Caco-2 (cell line): ENCODE data around the gene CARD14. TPM values are rescaled to one million over a fixed set of nuclear protein-coding genes. Genes with fewer than 3 reads are reported as not detected.

Experiments
- BruUV-seq: library from RNA; stranded (reverse); fragments of 400-500 nt; replicated peaks from 2 replicates; lab custom pipeline; 2021; lab: Mats Ljungman, UMichigan
- CTCF ChIA-PET: fragments of 300-600 bp; sonication (Branson Sonifier 250); formaldehyde crosslinking; loops from one replicate; lab custom pipeline; 2022; ENCODE audit warnings: antibody characterized with exemption; lab: Charles Lee
- POLR2A ChIA-PET: fragments of 300-600 bp; sonication (Branson Sonifier 250); formaldehyde crosslinking; loops from one replicate; lab custom pipeline; 2022; ENCODE audit warnings: antibody characterized with exemption; lab: Charles Lee
- DNase-seq, 2 experiments: peaks; one replicate each; pipeline versions ENCODE4 v3.0.0 to v3.0.0-alpha.2; 2020 to 2022
- H3K27me3 ChIP-seq: replicated peaks from 2 replicates; pipeline ENCODE4 v1.6.0; 2011; ENCODE audit warnings: low read length; ENCODE audit not compliant: control insufficient read depth, insufficient read depth
- H3K36me3 ChIP-seq: 2 replicates; pipeline ENCODE4 v1.5.1; 2011; ENCODE audit warnings: low read length; ENCODE audit not compliant: control insufficient read depth, insufficient read depth
- H3K4me1 ChIP-seq: fragments of 250-450 bp; sonication (Bioruptor Pico); 2 replicates; pipeline ENCODE4 v1.5.1; 2020; ENCODE audit warnings: mild to moderate bottlenecking
- H3K4me3 ChIP-seq: 2 replicates; pipeline ENCODE4 v1.5.1; 2011; ENCODE audit warnings: low read depth, mild to moderate bottlenecking, control low read depth, low read length
- H3K9me3 ChIP-seq: fragments of 250-450 bp; sonication (Bioruptor Pico); 2 replicates; pipeline ENCODE4 v1.5.1; 2020; ENCODE audit warnings: mild to moderate bottlenecking, moderate library complexity
- H3K27ac Mint-ChIP-seq: one replicate; pipeline ENCODE4 v1.8.0; 2022; ENCODE audit warnings: mixed read lengths; ENCODE audit not compliant: unreplicated experiment
- H3K27me3 Mint-ChIP-seq: one replicate; pipeline ENCODE4 v1.8.0; 2022; ENCODE audit warnings: mixed read lengths; ENCODE audit not compliant: insufficient read depth, unreplicated experiment
- H3K36me3 Mint-ChIP-seq: one replicate; pipeline ENCODE4 v1.8.0; 2022; ENCODE audit warnings: mild to moderate bottlenecking, mixed read lengths; ENCODE audit not compliant: insufficient read depth, unreplicated experiment
- H3K4me1 Mint-ChIP-seq: one replicate; pipeline ENCODE4 v1.8.0; 2022; ENCODE audit warnings: low read depth, mixed read lengths; ENCODE audit not compliant: unreplicated experiment
- H3K4me3 Mint-ChIP-seq: one replicate; pipeline ENCODE4 v1.8.0; 2022; ENCODE audit warnings: mild to moderate bottlenecking, moderate library complexity, mixed read lengths; ENCODE audit not compliant: unreplicated experiment
- H3K9me3 Mint-ChIP-seq: one replicate; pipeline ENCODE4 v1.8.0; 2022; ENCODE audit warnings: mixed read lengths; ENCODE audit not compliant: unreplicated experiment
- CTCF ChIP-seq, 2 experiments: fragments of 200-600 bp in 1 of 2; IDR thresholded peaks; 1 replicate in 1 of 2; 2 replicates in 1 of 2; pipeline versions ENCODE4 v1.5.1 to v1.8.0; 2011 to 2022; ENCODE audit warnings: antibody characterized with exemption in 1 of 2, control low read depth in 1 of 2, inconsistent platforms in 1 of 2, low read depth in 1 of 2, low read length in 1 of 2, mild to moderate bottlenecking in 1 of 2, moderate library complexity in 1 of 2; ENCODE audit not compliant: insufficient read depth in 1 of 2, severe bottlenecking in 1 of 2, unreplicated experiment in 1 of 2
- intact Hi-C: fragments of 100-400 bp; cut with micrococcal nuclease; formaldehyde crosslinking; loops from one replicate; pipeline ENCODE4 v1.10.0; 2022; ENCODE audit not compliant: unreplicated experiment
- total RNA-seq: library from RNA; stranded (reverse); gene quantifications from 2 replicates; pipeline ENCODE4 v1.2.3, GENCODE V29; 2022

CARD14 gene
- total RNA-seq, 1 experiment from 2014 or later: 1.3 TPM

DNA sequence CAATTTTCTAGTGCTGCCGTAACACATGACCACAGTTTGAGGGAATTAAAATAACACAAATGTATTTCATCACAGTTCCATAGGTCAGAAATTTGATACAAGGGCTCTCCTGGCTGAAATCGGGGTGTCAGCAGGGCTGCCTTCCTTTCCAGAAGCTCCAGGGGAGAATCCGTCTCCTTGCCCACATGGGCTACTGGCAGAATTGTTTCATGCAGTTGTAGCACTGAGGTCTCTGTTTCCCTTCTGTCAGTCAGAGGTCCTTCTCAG lies 43.4 kb upstream of the CARD14 start:
- Histone ChIP-seq H3K4me1 (0 out of 2 replicates have a peak, but pooled peaks cover 4% of the 10 kb centered on the region), H3K27me3 (no peaks in the 10 kb centered on the region), H3K4me3 (no peak overlapping the region), H3K9me3 (no peaks in the 10 kb centered on the region), H3K36me3 (no peaks in the 10 kb centered on the region)
- no peak for TF ChIP-seq CTCF (IDR thresholded peaks at IDR 0.05; ENCODE audit: insufficient read depth in 1 of 2, low read depth in 1 of 2, low read length in 1 of 2, severe bottlenecking in 1 of 2, unreplicated experiment in 1 of 2)
- Mint-ChIP-seq H3K27me3 (no peaks in the 10 kb centered on the region), H3K4me1 (peaks cover 16% of the 10 kb centered on the region), H3K4me3 (no peak overlapping the region), H3K36me3 (peaks cover 3% of the 10 kb centered on the region), H3K9me3 (no peaks in the 10 kb centered on the region), H3K27ac (no peak overlapping the region)
- no TSS peak for BruUV-seq
- CTCF ChIA-PET: interaction anchor here (1.9 kb wide), 1 partner anchor 25 kb away, joined by 8 read pairs; the partner anchor contains the start of gene GAA
- intact Hi-C loops: loop anchor here (5.0 kb wide), 1 partner anchor 119 kb away; no protein-coding TSS in a partner anchor
- POLR2A ChIA-PET: no interaction called here
- no peak for DNase-seq

DNA sequence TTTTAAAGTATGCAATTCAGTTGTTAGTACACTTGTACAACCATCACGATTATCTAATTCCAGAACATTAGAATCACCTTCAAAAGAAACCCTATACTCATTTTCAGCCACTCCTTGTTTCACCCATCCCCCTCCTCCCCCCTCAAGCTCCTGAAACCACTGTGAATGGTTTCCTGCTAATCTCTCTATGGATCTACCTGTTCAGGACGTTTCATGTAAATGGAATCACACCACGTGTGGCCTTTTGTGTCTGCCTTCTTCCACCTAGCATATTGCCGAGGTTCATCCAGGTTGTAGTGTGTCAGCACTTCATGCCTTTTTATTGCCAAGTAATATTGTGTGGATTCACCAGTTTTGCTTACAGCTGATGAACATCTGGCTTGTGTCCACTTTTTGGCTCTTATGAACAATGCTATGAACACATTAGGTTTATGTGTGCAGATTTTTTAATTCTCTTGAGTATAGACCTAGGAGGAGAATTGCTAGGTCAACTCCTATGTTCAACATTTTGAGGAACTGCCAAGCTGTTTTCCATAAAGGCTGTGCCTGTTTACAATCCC lies 40.7 kb upstream of the CARD14 start:
- ChIA-PET POLR2A (interaction anchor here (0.6 kb wide), 1 partner anchor 1144 kb away, joined by 7 read pairs; no protein-coding TSS in a partner anchor), CTCF (interaction anchor here (0.6 kb wide), 2 partner anchors 120 to 449 kb away, joined by 3 to 4 read pairs; no protein-coding TSS in a partner anchor)
- H3K9me3 Mint-ChIP-seq: no peaks in the 10 kb centered on the region
- no peaks in the 10 kb centered on the region for H3K27me3 Mint-ChIP-seq
- Histone ChIP-seq H3K4me3 (no peak overlapping the region), H3K4me1 (peaks cover 4% of the 10 kb centered on the region; the same call in 1 of the 2 replicates), H3K36me3 (no peaks in the 10 kb centered on the region; the same call in 1 of the 2 replicates), H3K27me3 (no peaks in the 10 kb centered on the region), H3K9me3 (no peaks in the 10 kb centered on the region)
- no peak overlapping the region for H3K4me3 Mint-ChIP-seq
- peaks cover 24% of the 10 kb centered on the region for H3K36me3 Mint-ChIP-seq
- intact Hi-C loops: loop anchor here (5.0 kb wide), 1 partner anchor 122 kb away; no protein-coding TSS in a partner anchor
- BruUV-seq: no TSS peak
- peaks cover 20% of the 10 kb centered on the region for H3K4me1 Mint-ChIP-seq
- H3K27ac Mint-ChIP-seq: no peak overlapping the region
- TF ChIP-seq CTCF (IDR thresholded peaks at IDR 0.05; ENCODE audit: insufficient read depth in 1 of 2, low read depth in 1 of 2, low read length in 1 of 2, severe bottlenecking in 1 of 2, unreplicated experiment in 1 of 2): no peak
- DNase-seq: peak in 1 of 2 experiments; percentile 17

DNA sequence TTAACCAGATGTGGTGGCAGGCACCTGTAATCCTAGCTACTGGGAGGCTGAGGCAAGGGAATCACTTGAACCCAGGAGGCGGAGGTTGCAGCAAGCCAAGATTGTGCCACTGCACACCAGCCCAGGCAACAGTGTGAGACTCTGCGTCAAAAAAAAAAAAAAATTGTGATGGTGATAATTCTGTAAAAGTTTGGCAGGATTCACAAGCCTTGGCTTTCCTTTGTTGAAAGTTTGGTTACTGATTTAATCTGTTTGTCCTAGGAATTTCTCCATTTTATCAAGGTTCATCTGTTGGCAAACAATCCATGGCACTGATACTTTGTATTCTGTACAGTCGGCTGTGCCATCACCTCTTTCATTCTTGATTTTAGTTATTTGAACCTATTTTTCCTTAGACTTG lies 38.8 kb upstream of the CARD14 start:
- no peaks in the 10 kb centered on the region for H3K9me3 Mint-ChIP-seq
- H3K27ac Mint-ChIP-seq: no peak overlapping the region
- Histone ChIP-seq H3K36me3 (peaks cover 3% of the 10 kb centered on the region), H3K27me3 (no peaks in the 10 kb centered on the region), H3K9me3 (no peaks in the 10 kb centered on the region), H3K4me1 (no peaks in the 10 kb centered on the region; the same call in 1 of the 2 replicates), H3K4me3 (no peak overlapping the region)
- peaks cover 43% of the 10 kb centered on the region for H3K36me3 Mint-ChIP-seq
- intact Hi-C loops: no loop called here
- no peaks in the 10 kb centered on the region for H3K27me3 Mint-ChIP-seq
- no peak for DNase-seq
- ChIA-PET POLR2A (no interaction called here), CTCF (interaction anchor here (0.6 kb wide), 1 partner anchor 323 kb away, joined by 3 read pairs; no protein-coding TSS in a partner anchor)
- no TSS peak for BruUV-seq
- TF ChIP-seq CTCF (IDR thresholded peaks at IDR 0.05; ENCODE audit: insufficient read depth in 1 of 2, low read depth in 1 of 2, low read length in 1 of 2, severe bottlenecking in 1 of 2, unreplicated experiment in 1 of 2): no peak
- no peak overlapping the region for H3K4me3 Mint-ChIP-seq
- peaks cover 13% of the 10 kb centered on the region for H3K4me1 Mint-ChIP-seq
